ELR (cell line): ENCODE data around the gene DNAH8.

Source experiments
- DNase-seq: peaks from one replicate; pipeline ENCODE4 v3.0.0-alpha.2; 2015; ENCODE audit warnings: low read depth

DNAH8 gene

DNA sequence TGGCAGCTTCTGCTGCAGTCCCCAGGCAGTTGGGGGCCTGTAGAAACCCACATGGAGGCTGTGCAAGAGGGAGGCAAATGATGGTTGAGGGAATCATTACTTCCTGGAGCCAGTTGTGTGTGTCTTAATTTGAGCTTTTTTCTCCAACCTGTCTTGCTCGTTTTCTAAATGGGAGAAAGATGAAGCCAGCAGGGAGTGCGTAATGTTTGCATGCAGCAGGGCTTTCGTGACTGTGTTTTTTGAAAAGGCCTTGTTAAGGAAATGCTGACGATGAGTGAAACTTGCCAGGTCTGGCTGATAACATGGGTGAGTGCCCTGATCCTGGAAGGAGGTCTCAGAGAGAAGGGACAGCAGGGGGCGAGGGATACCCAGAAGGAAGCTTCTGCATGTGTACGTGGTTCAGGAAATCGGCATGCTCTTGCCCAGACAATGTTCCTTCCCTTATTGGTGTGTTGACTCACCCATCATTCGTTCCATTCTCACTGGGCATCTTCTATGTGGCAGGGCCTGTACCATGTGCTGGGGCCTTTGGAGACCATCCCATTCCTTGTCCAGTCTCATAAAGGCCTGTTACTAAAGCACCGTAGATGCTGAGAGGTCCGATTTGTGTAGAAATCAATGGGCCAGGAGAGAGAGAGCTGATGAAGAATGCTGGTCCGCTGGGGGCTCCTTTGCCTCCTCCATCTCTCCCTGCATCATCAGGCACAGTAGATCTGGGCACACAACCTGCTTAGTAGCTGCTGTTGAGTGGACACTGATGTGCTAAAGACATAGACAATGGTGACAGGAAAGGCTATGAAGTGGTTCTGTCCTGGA, 360.9 kb downstream of the DNAH8 start:
- DNase-seq, result no peak

DNA sequence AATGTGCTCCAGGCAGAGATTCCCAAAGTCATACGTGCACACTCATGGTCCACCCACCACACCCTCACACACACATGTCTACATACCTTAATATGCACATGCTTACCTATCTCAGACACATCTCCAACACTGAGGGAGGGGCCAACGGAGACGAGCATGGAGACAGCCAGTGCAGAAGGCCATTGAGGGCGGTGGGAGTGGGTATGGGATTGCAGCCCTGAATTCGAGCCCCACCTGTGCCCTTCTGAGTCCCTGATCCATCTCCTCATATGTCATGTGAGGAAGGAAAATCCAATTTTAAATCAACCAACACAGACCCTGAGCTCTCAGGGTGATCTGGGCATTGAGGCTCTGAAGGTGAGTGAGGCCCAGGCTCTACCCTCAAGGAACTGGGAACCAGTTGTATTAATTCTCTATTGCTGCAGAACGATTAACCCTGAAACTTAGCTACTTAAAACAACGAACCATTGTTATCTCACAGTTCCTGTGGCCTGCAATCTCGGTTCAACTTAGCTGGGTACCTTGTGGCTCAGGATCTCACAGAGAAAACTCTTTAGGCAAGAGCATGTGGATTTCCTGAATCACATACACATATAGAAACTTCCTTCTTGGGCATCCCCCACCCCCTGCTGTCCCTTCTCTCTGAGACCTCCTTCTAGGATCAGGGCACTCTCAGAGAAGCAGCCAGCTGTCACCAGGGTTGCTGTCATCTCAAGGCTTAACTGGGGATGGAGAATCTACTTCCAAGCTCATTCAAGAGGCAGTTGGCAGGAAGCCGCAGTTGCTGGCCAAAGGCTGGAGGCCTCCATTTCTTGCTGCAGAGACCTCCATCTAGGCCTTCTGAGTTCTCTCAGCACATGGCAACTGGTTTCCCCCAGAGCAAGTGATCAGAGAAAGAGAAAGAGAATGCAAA, 361.8 kb downstream of the DNAH8 start:
- no peak for DNase-seq

DNA sequence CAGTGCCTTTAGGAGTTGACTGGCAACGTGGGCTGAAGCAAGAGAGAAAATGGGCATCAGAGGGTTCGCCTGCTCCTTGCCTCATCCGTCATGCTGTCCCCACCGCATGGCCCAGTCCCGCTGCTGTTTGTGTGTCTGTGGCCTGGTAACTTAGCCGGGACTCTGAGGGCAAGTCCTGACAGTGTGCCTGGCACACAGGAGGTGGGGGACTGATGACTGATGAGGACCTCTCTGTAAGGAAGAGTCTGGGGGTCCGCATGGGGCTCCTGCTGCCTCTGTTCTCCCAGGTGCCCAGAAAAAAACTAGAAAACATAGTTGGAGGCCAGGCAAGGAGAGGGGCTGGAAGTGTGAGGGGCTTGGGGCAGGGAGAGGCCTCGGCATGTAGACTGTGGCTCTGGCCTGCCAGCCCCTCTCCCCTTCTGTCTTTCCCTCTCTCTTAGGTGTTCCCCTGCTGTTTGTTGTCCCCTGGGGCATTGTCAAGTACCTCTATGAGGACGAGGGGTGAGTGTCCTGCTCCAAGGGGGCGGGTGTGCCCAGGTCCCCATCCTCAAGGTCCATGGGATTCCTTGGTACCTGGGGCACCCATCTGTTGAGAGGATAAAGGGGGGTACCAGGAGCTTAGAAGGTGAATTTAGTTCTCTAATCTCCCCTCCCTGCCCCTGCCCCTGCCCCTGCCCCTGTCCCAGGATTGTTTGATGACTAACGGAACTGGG, 362.9 kb downstream of the DNAH8 start:
- no peak for DNase-seq

DNA sequence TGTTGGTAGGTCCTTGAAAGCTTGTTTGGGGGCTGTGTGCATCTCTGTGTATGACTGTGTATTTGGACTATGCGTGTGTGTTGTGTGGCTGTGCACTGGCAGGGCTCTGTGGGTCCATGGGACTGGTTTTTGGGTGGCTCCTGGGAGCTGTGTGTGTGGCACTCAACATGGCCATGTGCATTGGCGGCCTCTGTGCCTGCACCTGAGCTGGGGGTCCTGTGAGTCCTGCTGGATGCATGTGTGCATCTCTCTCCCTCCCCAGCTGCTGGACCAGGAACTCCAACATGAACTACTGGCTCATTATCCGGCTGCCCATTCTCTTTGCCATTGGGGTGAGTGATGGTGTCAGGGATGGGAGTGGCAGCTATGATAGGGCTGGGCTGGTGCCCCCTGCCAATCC, 363.6 kb downstream of the DNAH8 start:
- DNase-seq, result no peak

DNA sequence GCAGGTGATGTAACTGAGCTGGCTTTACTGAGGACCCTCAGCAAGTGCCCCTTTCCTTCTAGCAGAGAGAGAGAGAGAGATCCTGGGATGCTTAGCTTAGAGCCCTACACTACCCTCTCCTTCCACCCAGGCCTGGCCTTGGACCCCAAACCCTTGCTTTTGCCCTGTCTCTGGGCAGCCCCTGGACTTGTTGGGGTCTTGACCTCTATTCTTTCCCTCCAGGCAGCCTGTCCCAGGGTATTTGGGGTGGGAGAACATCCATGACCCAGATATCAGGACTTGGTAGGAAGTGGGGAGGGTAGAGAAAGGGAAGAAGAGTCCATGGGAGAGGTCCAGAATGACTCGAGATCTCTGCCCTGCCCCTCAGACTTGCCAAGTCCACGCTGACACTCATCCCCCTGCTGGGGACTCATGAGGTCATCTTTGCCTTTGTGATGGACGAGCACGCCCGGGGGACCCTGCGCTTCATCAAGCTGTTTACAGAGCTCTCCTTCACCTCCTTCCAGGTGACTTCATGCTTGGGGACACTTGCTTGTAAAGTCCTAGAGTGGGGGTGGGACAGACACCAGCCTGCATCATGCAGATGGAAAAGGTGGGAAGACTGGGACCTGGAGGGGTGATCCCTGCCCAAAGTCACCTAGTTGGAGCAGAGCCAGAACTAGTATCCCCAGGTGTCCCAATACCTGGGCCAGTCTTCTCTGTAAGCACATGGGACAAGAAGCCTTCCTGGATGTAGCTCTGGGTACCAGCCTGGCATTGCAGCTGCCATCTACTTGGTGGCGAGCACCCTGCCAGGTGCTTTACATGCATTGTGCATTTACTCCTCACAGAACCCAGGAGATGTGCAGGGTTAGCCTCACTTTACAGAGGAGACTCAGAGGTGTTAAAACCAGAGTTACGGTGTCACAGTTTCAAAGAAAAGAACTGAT, 364.4 kb downstream of the DNAH8 start:
- DNase-seq, result no peak
